H1 (cell line): ENCODE data around the gene DHH. TPM values are rescaled to one million over a fixed set of nuclear protein-coding genes. Genes with fewer than 3 reads are reported as not detected.

Experiments
- CBX8 ChIP-seq: fragments of 300-800, 300-1000 bp; sonication (generic); IDR thresholded peaks from 2 replicates; pipeline ENCODE4 v1.7.1; 2016; ENCODE audit warnings: low read depth, low read length, borderline replicate concordance
- CHD2 ChIP-seq: IDR thresholded peaks from 2 replicates; pipeline ENCODE4 v1.6.1; 2012; ENCODE audit warnings: low read length, improper control_type of control experiment
- EZH2 ChIP-seq: fragments of 200-600 bp; sonication (generic); IDR thresholded peaks from 2 replicates; pipeline ENCODE4 v1.7.1; 2012; ENCODE audit warnings: low read depth, mild to moderate bottlenecking, moderate library complexity, low read length, inconsistent platforms; ENCODE audit not compliant: severe bottlenecking
- KDM1A ChIP-seq: fragments of 200-600, 300-600 bp; sonication (generic); IDR thresholded peaks from 2 replicates; pipeline ENCODE4 v1.7.1; 2016; ENCODE audit warnings: mild to moderate bottlenecking, low read length, borderline replicate concordance
- POLR2A ChIP-seq, 2 experiments: IDR thresholded peaks; 1 replicate in 1 of 2; 2 replicates in 1 of 2; pipeline ENCODE4 v1.6.1; 2011; ENCODE audit warnings: low read depth in 2 of 2, low read length in 2 of 2, mild to moderate bottlenecking in 2 of 2; ENCODE audit errors: control extremely low read depth in 1 of 2
- polyA plus RNA-seq, 7 experiments: library from polyadenylated mRNA; depleted of rRNA in 3 of 7; stranded (reverse) in 5 of 7; unstranded in 2 of 7; fragments of >200 nt in 5 of 7; fragments of 200-250 nt in 2 of 7; gene quantifications; 1 replicate in 5 of 7; 2 replicates in 1 of 7; 4 replicates in 1 of 7; pipeline versions ENCODE4 v1.2.1 to v1.2.3, GENCODE V29; 2011 to 2013; ENCODE audit warnings: missing spikeins in 2 of 7, mixed read lengths in 2 of 7
- total RNA-seq: library from RNA; stranded (reverse); fragmentation: NEBNext Ultra II Directional; extraction: Animal tissue kit (Norgen Biotek cat#: 25700); gene quantifications from 2 replicates; pipeline ENCODE4 v1.2.1, GENCODE V29; 2021
- TF ChIP-seq, protein P1 (sequence below): IDR thresholded peaks from 2 replicates; pipeline ENCODE4 v1.6.1; 2012; ENCODE audit warnings: inconsistent platforms

The DHH gene
- total and polyA plus RNA-seq, 2 of the 8 experiments (the other 6 are each of a cell fraction or from before 2014, with no cell fraction given): 0.03 to 0.11 TPM

DNA sequence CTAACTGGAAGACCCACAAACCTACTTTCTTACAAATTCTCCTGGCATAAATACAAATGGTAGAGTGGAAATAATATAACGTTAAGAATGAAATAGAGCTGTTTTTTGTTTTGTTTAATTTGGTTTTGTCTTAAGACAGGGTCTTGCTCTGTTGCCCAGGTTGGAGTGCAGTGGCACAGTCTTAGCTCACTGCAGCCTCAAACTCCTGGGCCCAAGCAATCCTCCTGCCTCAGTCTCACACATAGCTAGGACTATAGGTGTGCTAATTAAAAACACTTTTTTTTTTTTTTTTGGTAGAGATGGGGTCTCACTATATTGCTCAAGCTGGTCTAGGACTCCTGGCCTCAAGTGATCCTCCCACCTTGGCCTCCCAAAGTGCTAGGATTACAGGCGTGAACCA is 4.1 kb upstream of the DHH start (continued):
- TF ChIP-seq, protein P1, sequence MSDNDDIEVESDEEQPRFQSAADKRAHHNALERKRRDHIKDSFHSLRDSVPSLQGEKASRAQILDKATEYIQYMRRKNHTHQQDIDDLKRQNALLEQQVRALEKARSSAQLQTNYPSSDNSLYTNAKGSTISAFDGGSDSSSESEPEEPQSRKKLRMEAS: no peak
- TF ChIP-seq EZH2 (no peak), KDM1A (no peak), CHD2 (no peak), POLR2A (IDR thresholded peaks at IDR 0.05; ENCODE audit: control extremely low read depth in 1 of 2, low read depth in 2 of 2, low read length in 2 of 2) (no peak), CBX8 (no peak)
- TF ChIP-seq, all 59 proteins: peak for 0
